Left forelimb (tissue), 1 donor: ENCODE data around the gene TMEM131.
A peak's percentile ranks its signal among the peaks of the same experiment; 100 is the strongest.

Experiments
- DNase-seq: peaks from one replicate; pipeline ENCODE4 v3.0.0-alpha.2; 2018; ENCODE audit warnings: low spot score

The TMEM131 gene

GRCh38 chr2:97738179-97739019, 257.3 kb downstream of the TMEM131 start:
- peak; percentile 36 for DNase-seq

GRCh38 chr2:97737421-97738178, 258.1 kb downstream of the TMEM131 start:
- peak; percentile 55 for DNase-seq

DNA sequence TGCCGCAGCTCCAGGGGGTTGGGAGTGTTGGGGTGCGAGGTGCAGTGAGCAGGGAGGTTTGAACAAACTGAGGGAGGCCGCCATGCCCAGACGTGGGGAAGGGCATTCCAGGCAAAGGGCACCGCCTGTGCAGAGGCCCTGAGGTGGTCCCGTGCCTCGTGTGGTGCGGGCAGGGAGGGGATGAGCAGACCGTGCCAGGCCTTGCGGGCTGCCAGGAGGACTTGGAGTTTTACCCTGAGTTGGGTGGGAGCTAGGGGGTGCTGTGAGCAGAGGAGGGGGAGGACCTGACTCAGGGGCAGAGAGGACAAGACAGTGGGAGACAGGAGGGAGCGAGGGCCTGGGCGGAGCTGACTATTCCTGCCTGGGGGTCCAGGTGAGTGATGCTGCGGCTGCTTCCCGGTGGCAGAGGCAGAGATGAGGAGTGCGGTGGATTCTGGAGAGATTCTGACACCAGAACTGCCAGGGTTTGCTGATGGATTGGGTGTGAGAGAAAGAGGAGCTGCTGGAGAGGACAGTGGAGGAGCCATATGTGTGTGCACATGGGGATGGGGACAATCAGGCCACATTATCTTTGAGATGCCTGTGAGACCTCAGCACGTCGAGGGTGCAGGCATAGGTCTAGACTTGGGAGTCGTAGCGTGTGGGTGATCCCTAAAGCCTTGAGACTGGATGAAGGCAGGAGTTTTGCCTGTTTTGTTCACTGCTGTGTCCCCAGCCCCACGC, 259.0 kb downstream of the TMEM131 start:
- DNase-seq = peak; percentile 41

- DNase-seq = no peak
These were observed 259.6 kb downstream of the TMEM131 start for GRCh38 chr2:97736185-97736584.

GRCh38 chr2:97735161-97735561, 260.6 kb downstream of the TMEM131 start:
- DNase-seq = peak; percentile 57

DNA sequence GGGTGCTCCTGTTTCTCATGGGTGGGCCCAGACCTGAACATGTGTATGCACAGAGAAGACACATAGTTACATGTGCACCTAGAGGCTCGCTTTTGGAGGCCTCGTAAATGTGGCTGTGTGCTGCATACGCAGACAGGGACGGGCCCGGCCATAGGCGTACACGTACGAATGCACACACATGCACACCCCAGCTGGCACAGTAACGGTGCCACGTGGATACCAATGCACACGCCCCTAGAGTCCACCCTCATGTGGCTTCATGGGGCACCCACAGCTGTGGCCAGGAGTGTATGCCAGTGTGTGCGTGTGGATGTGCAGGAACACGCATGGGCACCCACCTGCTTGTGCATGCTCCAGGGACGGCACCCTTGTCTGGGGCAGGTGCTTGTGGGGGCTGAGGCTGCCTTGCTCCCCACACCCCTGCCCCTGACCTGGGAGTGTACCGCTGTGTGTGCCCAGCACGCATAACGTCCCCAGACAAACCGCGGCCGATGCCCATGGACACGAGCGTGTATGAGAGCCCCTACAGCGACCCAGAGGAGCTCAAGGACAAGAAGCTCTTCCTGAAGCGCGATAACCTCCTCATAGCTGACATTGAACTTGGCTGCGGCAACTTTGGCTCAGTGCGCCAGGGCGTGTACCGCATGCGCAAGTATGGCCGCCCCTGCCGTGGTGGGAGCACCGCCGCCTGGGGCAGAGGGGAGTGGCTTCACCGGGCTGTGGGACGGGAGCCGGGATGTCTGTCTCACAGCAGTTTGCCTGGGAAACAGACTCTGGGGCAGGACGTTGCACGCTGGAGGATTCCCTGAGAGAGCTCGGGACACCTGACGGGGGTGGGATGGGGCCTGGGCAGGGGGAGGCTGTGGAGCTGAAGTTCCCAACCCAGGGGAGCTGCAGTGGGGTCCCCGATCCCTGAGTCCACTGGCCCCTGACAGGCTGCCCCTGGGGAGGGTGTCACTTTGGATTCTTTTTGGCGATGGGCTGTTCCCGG, 261.4 kb downstream of the TMEM131 start:
- DNase-seq = peak; percentile 60

- DNase-seq = peak; percentile 46
These were observed 262.3 kb downstream of the TMEM131 start for GRCh38 chr2:97733341-97734035.

- peak; percentile 46 for DNase-seq
These were observed 263.1 kb downstream of the TMEM131 start for GRCh38 chr2:97732436-97733340.

DNA sequence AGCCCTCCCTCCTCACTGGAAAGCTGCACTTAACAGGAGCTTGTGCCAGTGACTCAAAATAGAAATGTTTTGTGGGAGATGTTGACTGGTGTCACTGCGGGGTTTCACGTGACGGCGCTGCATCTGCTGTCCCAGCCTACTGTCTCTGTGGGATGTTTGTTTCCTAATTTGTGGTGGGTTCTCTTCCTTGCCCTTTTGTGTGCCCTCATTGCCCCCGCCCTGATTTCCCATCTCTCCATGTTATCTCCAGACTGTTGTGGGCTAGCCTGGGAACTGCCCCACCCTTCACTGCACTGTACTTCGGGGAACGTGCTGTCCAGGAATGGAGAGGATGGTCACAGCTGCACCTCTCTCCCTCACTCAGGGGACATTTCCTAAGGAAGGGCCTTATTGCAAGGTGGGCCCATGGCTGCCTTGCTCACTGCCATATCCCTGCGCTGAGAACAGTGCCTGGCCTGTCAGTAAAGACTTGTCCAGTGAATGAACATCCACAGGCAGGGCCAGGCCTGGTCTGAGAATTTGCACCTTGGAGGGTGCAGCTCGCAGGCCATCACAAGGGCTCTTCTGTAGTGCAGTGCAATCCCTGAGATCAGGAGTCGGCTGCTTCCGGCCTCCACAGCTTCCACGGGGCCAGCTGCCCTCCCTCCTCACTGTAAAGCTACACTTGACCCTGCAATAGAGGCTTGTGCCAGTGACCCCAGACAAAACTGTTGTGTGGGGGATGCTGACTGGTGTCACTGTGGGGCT, 264.3 kb downstream of the TMEM131 start:
- DNase-seq = peak; percentile 38

- DNase-seq = no peak
These were observed 265.5 kb downstream of the TMEM131 start for GRCh38 chr2:97730245-97730644.

DNA sequence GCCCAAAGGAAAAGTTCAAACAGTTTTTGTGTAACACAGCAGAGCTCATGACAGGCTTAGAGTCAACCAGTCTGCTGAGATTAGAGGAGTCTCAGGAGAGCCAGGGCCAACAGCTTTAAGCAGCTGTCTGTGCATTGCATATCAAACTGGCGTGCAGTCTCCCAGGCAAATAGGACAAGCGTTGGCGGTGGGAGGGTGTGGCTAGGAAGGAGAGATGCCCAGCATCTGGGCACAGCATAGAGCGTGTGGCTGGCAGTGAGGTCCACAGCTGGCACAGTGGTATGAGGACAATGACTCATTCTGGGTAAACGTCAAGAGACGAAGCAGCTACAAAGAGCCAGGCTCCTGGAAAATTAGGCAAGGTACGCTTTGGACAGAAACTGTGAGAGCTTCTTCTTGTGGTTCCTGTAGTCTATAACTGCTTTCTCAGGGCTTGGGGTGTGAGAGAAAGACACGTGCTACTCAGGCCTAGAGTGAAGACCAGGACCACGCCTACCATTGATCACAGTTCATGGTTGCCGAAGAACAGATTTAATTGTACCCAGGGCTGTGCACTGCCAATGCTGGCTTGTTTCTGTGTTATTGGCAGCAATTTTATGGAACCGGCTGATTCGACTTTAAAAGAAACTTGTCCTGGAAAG, 267.5 kb downstream of the TMEM131 start:
- peak; percentile 70 for DNase-seq

GRCh38 chr2:97727296-97727695, 268.5 kb downstream of the TMEM131 start:
- DNase-seq = no peak

DNA sequence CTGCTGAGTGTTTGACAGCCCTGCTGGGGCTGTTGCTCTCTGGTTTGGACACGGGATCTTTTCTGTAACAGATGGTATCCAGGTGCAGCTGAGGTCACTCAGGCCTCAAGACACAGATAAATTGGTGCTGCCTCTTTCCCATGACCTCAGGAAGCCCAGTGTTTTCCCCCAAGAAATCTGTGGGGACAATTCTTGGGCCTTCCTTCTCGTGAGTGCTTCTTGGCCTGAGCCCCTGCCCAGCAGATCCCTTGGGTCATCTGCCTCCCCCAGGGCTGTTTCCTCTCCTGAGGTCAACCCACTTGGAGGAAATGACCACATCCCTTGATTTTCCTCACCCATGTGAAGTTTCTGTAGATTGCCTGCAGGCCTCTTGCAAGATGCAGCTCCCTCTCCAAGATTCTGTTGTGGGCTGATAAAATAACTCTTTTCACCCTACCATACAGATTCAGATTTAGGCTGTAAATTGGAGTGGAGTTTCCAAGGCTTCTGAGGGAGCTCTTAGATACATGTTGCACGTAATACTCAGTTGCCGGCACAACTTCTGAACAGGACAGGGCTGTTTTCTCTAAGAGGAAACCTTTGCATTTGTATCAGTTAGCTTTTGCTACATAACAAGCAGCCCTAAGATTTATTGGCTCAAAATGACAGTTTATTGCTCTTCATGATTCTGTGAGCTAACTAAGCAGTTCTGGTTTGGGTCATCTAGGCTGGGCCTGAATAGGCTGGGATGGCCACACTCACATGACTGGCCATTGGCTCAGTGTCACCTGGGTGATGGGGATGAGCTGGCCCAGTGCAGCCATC, 269.3 kb downstream of the TMEM131 start:
- DNase-seq = no peak

GRCh38 chr2:97724946-97725688, 270.6 kb downstream of the TMEM131 start:
- no peak for DNase-seq

DNA sequence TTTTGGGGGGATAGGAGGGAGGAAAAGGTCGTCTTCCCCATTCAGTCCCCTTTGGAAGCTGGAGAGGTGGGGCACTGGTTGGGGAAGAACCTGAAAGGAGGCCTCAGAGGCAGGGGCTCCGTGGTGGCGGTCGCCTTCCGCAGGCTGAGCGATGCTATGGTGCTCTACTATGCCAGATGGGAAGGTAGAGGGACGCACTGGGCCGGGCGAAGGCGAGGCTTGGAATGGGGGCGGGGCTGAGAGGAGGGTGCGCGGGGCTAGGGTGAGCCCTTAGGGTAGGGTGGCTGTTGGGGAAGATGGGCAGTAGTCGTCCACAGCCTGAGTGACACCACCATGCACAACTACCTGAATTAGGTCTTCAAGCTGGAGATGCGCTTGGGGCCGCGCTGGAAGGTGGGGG, 271.2 kb downstream of the TMEM131 start:
- no peak for DNase-seq

- no peak for DNase-seq
These were observed 271.7 kb downstream of the TMEM131 start for GRCh38 chr2:97724073-97724410.
